ENCODE results near the gene PIR.
A peak's percentile ranks its signal among the peaks of the same experiment; 100 is the strongest.

PIR gene

DNA sequence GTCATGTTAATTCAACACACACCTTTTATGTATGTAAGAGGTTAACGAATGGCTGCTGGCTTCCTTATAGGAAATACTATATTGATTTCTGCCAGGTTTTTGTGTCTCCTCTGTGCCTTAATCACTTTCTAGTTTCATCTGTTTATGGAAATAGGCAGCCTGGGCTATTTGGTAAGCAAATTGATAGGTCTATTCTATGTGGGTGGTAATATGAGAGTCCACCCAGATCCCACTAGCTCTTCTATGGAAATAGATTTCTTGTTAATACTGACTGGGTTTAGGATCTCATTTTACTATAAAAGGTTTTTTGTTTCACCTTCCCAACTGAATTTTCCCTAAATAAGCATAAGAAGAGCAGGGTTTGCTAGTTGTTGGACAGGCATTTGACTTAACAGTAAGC, 11.5 kb upstream of the PIR start:
- no peak overlapping the region for H3K4me3 ChIP-seq (ENCODE audit: low read depth, low read length)
- TF ChIP-seq, protein P1, sequence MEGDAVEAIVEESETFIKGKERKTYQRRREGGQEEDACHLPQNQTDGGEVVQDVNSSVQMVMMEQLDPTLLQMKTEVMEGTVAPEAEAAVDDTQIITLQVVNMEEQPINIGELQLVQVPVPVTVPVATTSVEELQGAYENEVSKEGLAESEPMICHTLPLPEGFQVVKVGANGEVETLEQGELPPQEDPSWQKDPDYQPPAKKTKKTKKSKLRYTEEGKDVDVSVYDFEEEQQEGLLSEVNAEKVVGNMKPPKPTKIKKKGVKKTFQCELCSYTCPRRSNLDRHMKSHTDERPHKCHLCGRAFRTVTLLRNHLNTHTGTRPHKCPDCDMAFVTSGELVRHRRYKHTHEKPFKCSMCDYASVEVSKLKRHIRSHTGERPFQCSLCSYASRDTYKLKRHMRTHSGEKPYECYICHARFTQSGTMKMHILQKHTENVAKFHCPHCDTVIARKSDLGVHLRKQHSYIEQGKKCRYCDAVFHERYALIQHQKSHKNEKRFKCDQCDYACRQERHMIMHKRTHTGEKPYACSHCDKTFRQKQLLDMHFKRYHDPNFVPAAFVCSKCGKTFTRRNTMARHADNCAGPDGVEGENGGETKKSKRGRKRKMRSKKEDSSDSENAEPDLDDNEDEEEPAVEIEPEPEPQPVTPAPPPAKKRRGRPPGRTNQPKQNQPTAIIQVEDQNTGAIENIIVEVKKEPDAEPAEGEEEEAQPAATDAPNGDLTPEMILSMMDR (IDR thresholded peaks at IDR 0.05; ENCODE audit: low read depth, low read length), result no peak

DNA sequence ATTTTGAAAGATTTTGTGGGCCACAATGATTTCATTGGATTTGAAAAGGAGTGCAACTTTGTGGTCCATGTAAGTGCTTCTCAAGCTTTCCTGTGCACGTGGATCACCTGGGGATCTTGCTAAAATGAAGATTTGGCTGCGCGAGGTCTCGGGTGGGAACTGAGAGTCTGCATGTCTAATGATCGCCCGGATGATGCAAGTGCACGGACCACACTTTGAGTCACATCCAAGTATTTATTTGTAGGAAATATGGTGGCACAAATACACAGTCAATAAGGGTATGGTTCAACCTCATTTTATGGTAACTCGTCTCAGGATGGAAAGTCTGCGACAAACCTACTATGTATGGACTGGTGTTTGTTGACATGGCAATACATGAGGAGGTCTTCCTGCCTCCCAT, 8.4 kb upstream of the PIR start:
- TF ChIP-seq, protein P1 (IDR thresholded peaks at IDR 0.05; ENCODE audit: low read depth, low read length), result no peak
- H3K4me3 ChIP-seq (ENCODE audit: low read depth, low read length), result no peak overlapping the region

DNA sequence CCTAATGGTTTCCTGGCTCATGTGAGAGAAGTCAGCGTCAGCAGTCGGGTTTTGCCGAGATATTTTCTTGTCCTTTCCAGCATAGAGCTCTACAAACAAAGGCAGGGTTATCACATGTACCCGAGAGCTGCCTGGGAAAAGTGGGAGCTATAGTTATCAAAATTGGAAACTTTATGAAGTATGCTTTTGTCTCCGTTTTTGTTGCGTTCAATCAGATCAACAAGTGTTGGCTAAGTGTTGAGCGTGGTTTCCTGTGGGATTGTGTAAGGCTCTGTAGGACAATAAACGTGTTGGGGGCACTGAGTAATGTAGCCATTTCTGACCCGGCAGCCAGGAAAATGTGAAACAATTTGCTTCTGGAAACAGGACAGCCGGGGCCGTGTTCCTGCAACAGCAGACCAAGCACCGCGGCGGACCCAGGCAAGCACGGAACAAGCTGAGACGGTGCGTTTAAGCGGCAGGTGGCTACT, 7.4 kb upstream of the PIR start, which contains the start of gene BMX:
TSS of gene BMX (plus strand) at position 311 of the 470 bp plus-strand sequence. CDS start 7,547 bp downstream, outside the sequence.
- TF ChIP-seq, protein P1 (IDR thresholded peaks at IDR 0.05; ENCODE audit: low read depth, low read length), result no peak
- H3K4me3 ChIP-seq (ENCODE audit: low read depth, low read length), result no peak within 1 kb of the TSS

DNA sequence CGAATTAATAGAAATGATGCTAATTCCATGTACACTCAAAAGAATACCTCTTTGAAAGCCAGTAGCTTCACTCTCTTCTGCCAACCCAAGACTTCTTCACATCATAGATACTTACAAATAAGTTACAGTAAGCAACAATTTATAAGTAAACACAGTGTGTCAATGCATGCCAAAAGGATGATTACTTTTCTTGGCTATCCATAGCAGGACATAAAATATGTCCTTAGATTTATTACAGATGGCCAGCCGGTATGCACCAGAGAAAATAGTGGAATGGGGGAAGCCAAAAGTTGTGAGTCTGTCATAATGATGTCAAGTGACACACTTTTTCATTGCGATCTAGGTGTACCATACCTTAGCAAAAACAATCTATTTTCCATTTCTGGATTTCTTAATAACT, 6.8 kb upstream of the PIR start:
- TF ChIP-seq, protein P1 (IDR thresholded peaks at IDR 0.05; ENCODE audit: low read depth, low read length), result no peak
- no peak overlapping the region for H3K4me3 ChIP-seq (ENCODE audit: low read depth, low read length)

DNA sequence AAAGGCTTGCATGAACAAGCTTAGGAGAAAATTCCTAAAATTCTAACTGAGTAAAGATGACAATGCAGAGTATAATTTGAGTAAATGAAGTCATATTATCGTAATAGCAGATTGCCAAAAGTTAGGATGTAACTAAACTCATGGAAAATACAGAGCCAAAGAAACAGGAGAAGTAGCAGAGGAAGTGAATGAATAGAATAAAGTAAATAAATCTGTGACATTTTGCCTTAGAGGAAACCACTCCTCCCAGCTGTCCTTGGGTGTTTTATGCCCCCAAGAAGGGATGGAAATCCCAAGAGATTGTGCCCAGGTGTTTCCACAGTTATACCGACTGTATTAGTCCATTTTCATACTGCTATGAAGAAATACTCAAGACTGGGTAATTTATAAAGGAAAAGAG, 5.6 kb upstream of the PIR start:
- TF ChIP-seq, protein P1 (IDR thresholded peaks at IDR 0.05; ENCODE audit: low read depth, low read length), result no peak
- no peak overlapping the region for H3K4me3 ChIP-seq (ENCODE audit: low read depth, low read length)

DNA sequence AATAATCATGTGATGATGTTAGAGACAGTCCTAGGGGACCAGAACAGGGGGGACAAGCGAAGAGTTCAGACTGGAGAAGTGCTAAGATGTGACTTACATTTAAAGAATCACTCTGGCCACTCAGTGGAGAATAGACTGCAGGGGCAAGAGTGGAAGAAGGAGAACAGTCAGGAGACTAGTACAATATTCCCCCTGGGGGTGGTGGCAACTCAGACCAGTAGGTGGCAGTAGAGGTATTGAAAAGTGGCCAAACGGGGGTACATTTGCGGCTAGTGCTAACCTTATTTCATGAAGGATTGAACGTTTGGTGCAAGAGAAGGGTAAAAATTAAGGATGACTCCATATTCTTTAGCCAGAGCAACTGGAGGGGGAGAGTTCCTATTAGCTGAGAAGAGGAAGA, 4.7 kb upstream of the PIR start:
- TF ChIP-seq, protein P1 (IDR thresholded peaks at IDR 0.05; ENCODE audit: low read depth, low read length), result peak; percentile 60
- H3K4me3 ChIP-seq (ENCODE audit: low read depth, low read length), result no peak overlapping the region

DNA sequence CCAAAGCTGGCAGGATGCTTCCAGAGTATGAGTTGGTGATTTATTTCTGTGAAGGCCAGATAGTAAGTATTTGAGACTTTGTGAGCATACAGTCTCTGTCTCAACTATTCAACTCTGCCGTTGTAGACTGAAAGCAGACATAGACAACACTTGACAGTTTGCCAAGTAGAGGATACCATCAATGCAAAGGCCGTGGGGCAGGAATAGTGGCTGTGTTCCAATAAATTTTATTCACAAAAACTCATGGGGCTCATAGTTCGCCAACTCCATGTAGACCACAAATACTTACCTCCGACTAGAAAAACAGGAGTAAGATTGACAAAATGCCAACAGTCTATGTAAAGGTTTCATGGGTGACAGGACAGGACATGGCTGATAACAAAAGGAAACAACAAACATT, 3.7 kb upstream of the PIR start:
- TF ChIP-seq, protein P1 (IDR thresholded peaks at IDR 0.05; ENCODE audit: low read depth, low read length), result no peak
- H3K4me3 ChIP-seq (ENCODE audit: low read depth, low read length), result no peak overlapping the region
